Neural progenitor cell (in vitro differentiated cells): Measurements from ENCODE around the gene CCDC33. TPM values are rescaled to one million over a fixed set of nuclear protein-coding genes. Genes with fewer than 3 reads are reported as not detected.

ENCODE experiments used
- DNase-seq: peaks from one replicate; pipeline ENCODE4 v3.0.0-alpha.2; 2016; ENCODE audit warnings: low spot score
- H2AFZ ChIP-seq: fragments of 200-600 bp; sonication (generic); replicated peaks from 2 replicates; pipeline ENCODE4 v1.6.1; 2016; ENCODE audit warnings: antibody characterized with exemption
- H3F3A ChIP-seq: fragments of 200-600 bp; sonication (generic); 2 replicates; pipeline ENCODE4 v1.6.1; 2016; ENCODE audit warnings: antibody characterized with exemption, low read depth
- H3K27ac ChIP-seq: fragments of 200-600 bp; sonication (generic); 2 replicates; pipeline ENCODE4 v1.5.1; 2016; ENCODE audit warnings: mild to moderate bottlenecking
- H3K27me3 ChIP-seq: fragments of 200-600 bp; sonication (generic); 2 replicates; pipeline ENCODE4 v1.6.1; 2016; ENCODE audit warnings: mild to moderate bottlenecking, moderate library complexity
- H3K36me3 ChIP-seq: fragments of 200-600 bp; sonication (generic); 2 replicates; pipeline ENCODE4 v1.5.1; 2016
- H3K4me1 ChIP-seq: fragments of 200-600 bp; sonication (generic); 2 replicates; pipeline ENCODE4 v1.6.1; 2016; ENCODE audit warnings: mixed run types
- H3K4me2 ChIP-seq: fragments of 200-600 bp; sonication (generic); 2 replicates; pipeline ENCODE4 v1.6.1; 2016
- H3K4me3 ChIP-seq: fragments of 200-600 bp; sonication (generic); 2 replicates; pipeline ENCODE4 v1.5.1; 2016
- H3K79me2 ChIP-seq: fragments of 200-600 bp; sonication (generic); 2 replicates; pipeline ENCODE4 v1.6.1; 2016; ENCODE audit warnings: low read depth
- H3K9ac ChIP-seq: fragments of 200-600 bp; sonication (generic); 2 replicates; pipeline ENCODE4 v1.6.1; 2016
- H3K9me3 ChIP-seq: fragments of 200-600 bp; sonication (generic); 2 replicates; pipeline ENCODE4 v1.5.1; 2016; ENCODE audit warnings: low read depth
- H4K20me1 ChIP-seq: fragments of 200-600 bp; sonication (generic); 2 replicates; pipeline ENCODE4 v1.6.1; 2016; ENCODE audit warnings: low read depth
- H3K27ac Mint-ChIP-seq: 3 replicates; pipeline ENCODE4 v1.8.0; 2021; ENCODE audit warnings: mixed read lengths
- H3K27me3 Mint-ChIP-seq: 2 replicates; pipeline ENCODE4 v1.8.0; 2022; ENCODE audit warnings: low read depth, mild to moderate bottlenecking, inconsistent platforms, moderate library complexity, mixed read lengths; ENCODE audit not compliant: insufficient read depth
- H3K36me3 Mint-ChIP-seq: 3 replicates; pipeline ENCODE4 v1.8.0; 2021; ENCODE audit warnings: mixed read lengths
- H3K4me1 Mint-ChIP-seq: 3 replicates; pipeline ENCODE4 v1.8.0; 2021; ENCODE audit warnings: mixed read lengths
- H3K4me3 Mint-ChIP-seq: 3 replicates; pipeline ENCODE4 v1.8.0; 2021; ENCODE audit warnings: mild to moderate bottlenecking, moderate library complexity, mixed read lengths
- H3K9me3 Mint-ChIP-seq: 3 replicates; pipeline ENCODE4 v1.8.0; 2020; ENCODE audit warnings: mixed read lengths
- EZH2 ChIP-seq: fragments of 200-600 bp; sonication (generic); IDR thresholded peaks from 2 replicates; pipeline ENCODE4 v1.6.1; 2017; ENCODE audit warnings: antibody characterized with exemption, mild to moderate bottlenecking, moderate library complexity
- EZH2phosphoT487 ChIP-seq: fragments of 200-600 bp; sonication (generic); IDR thresholded peaks from 2 replicates; pipeline ENCODE4 v1.6.1; 2017; ENCODE audit warnings: antibody characterized with exemption
- total RNA-seq: library from RNA; depleted of rRNA; stranded (reverse); fragments of >200 nt; gene quantifications from 2 replicates; pipeline ENCODE4 v1.2.3, GENCODE V29; 2015; ENCODE audit warnings: low replicate concordance
- TF ChIP-seq, protein P1 (sequence below): fragments of 200-600 bp; sonication (generic); IDR thresholded peaks from 2 replicates; pipeline ENCODE4 v1.5.1; 2017; ENCODE audit warnings: antibody characterized with exemption, mild to moderate bottlenecking

Gene CCDC33
- total RNA-seq, 1 donor from 2014 or later, result not detected

DNA sequence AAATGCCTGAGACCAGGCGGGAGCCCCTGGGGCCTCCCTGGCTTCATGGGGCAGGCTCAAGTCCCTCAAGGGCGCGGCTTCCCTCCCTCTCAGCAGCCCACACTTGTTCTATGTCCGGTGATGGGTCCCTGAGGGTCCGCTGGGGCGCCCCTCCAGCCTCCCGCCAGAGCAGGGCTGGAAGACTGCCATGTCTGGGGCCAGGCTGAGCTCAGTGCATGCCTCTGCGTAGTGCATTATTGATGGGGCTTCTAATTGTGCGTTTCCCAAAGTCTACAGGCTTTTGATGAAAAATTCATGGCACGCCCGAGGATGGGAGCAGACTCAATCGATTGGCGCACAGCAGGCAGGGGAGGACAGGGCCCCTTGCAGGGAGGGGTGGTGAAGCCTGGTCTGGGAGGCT, 80.0 kb downstream of the CCDC33 start:
- no peak overlapping the region for H3K27ac Mint-ChIP-seq
- H3K4me1 Mint-ChIP-seq, result peaks cover 58% of the 10 kb centered on the region
- H3K27me3 Mint-ChIP-seq, result peaks cover 15% of the 10 kb centered on the region

GRCh38 chr15:74317820-74318375, 81.8 kb downstream of the CCDC33 start:
- H4K20me1 ChIP-seq, result peaks cover 3% of the 10 kb centered on the region
- no peak overlapping the region for H3K27ac ChIP-seq
- no peak for DNase-seq
- Mint-ChIP-seq H3K9me3 (no peaks in the 10 kb centered on the region), H3K27me3 (peaks cover 11% of the 10 kb centered on the region), H3K27ac (peak overlapping the region; percentile 5), H3K4me3 (peak overlapping the region; percentile 21), H3K4me1 (peaks cover 44% of the 10 kb centered on the region), H3K36me3 (no peaks in the 10 kb centered on the region)
- H3K4me1 ChIP-seq, result peaks cover 21% of the 10 kb centered on the region
- TF ChIP-seq EZH2phosphoT487, result no peak
- TF ChIP-seq, protein P1, sequence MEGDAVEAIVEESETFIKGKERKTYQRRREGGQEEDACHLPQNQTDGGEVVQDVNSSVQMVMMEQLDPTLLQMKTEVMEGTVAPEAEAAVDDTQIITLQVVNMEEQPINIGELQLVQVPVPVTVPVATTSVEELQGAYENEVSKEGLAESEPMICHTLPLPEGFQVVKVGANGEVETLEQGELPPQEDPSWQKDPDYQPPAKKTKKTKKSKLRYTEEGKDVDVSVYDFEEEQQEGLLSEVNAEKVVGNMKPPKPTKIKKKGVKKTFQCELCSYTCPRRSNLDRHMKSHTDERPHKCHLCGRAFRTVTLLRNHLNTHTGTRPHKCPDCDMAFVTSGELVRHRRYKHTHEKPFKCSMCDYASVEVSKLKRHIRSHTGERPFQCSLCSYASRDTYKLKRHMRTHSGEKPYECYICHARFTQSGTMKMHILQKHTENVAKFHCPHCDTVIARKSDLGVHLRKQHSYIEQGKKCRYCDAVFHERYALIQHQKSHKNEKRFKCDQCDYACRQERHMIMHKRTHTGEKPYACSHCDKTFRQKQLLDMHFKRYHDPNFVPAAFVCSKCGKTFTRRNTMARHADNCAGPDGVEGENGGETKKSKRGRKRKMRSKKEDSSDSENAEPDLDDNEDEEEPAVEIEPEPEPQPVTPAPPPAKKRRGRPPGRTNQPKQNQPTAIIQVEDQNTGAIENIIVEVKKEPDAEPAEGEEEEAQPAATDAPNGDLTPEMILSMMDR, result no peak
- no peak for TF ChIP-seq EZH2
- H3K9ac ChIP-seq, result no peak overlapping the region
- no peaks in the 10 kb centered on the region for H3K79me2 ChIP-seq
- H3K4me2 ChIP-seq, result peak overlapping the region; percentile 26
- no peaks in the 10 kb centered on the region for H3K9me3 ChIP-seq
- H3K4me3 ChIP-seq, result no peak overlapping the region
- no peaks in the 10 kb centered on the region for H3K36me3 ChIP-seq
- no peaks in the 10 kb centered on the region for H3K27me3 ChIP-seq
- no peak overlapping the region for H2AFZ ChIP-seq
- H3F3A ChIP-seq, result peaks cover 8% of the 10 kb centered on the region

More for the DNA sequence above, 80.0 kb downstream of the CCDC33 start:
- H3K4me2 ChIP-seq, result no peak overlapping the region
- no peak overlapping the region for H3K9ac ChIP-seq
- Mint-ChIP-seq H3K4me3 (no peak overlapping the region), H3K36me3 (no peaks in the 10 kb centered on the region), H3K9me3 (no peaks in the 10 kb centered on the region)
- TF ChIP-seq, protein P1, result no peak
- H3K9me3 ChIP-seq, result no peaks in the 10 kb centered on the region
- H2AFZ ChIP-seq, result no peak overlapping the region
- H3K79me2 ChIP-seq, result no peaks in the 10 kb centered on the region
- no peaks in the 10 kb centered on the region for H3K27me3 ChIP-seq
- H3K36me3 ChIP-seq, result no peaks in the 10 kb centered on the region
- H3K27ac ChIP-seq, result no peak overlapping the region
- peaks cover 26% of the 10 kb centered on the region for H3K4me1 ChIP-seq
- H3F3A ChIP-seq, result peaks cover 7% of the 10 kb centered on the region
- no peak overlapping the region for H3K4me3 ChIP-seq
- DNase-seq, result no peak
- H4K20me1 ChIP-seq, result peaks cover 3% of the 10 kb centered on the region

GRCh38 chr15:74318376-74319137, 82.4 kb downstream of the CCDC33 start:
- Mint-ChIP-seq H3K4me1 (peaks cover 44% of the 10 kb centered on the region), H3K27me3 (peaks cover 11% of the 10 kb centered on the region), H3K4me3 (no peak overlapping the region), H3K9me3 (no peaks in the 10 kb centered on the region), H3K27ac (peak overlapping the region; percentile 69), H3K36me3 (no peaks in the 10 kb centered on the region)
- TF ChIP-seq, protein P1, result no peak
- TF ChIP-seq EZH2 (no peak), EZH2phosphoT487 (no peak)
- no peak for DNase-seq
- H3K36me3 ChIP-seq, result no peaks in the 10 kb centered on the region
- H3F3A ChIP-seq, result peaks cover 10% of the 10 kb centered on the region
- H4K20me1 ChIP-seq, result peaks cover 3% of the 10 kb centered on the region
- no peak overlapping the region for H3K27ac ChIP-seq
- no peaks in the 10 kb centered on the region for H3K9me3 ChIP-seq
- H2AFZ ChIP-seq, result no peak overlapping the region
- no peak overlapping the region for H3K4me2 ChIP-seq
- H3K79me2 ChIP-seq, result no peaks in the 10 kb centered on the region
- H3K4me3 ChIP-seq, result no peak overlapping the region
- H3K4me1 ChIP-seq, result peaks cover 21% of the 10 kb centered on the region
- no peaks in the 10 kb centered on the region for H3K27me3 ChIP-seq
- no peak overlapping the region for H3K9ac ChIP-seq
